RWPE2 (cell line): ENCODE results near the gene ELAC2.

Experiments used
- ATAC-seq: fragments of 200-7000 bp; cut with Tn5 transposase; 3 replicates; pipeline ENCODE4 v1.9.1; 2021; ENCODE audit warnings: low read depth
- DNase-seq: peaks from one replicate; pipeline ENCODE4 v3.0.0-alpha.2; 2020; ENCODE audit warnings: low spot score
- H3K27ac ChIP-seq: fragments of 450-650 bp; 2 replicates; pipeline ENCODE4 v1.5.1; 2017; ENCODE audit warnings: mild to moderate bottlenecking; ENCODE audit not compliant: poor library complexity, severe bottlenecking
- H3K27me3 ChIP-seq: fragments of 250-450 bp; sonication (Bioruptor Pico); 2 replicates; pipeline ENCODE4 v1.5.1; 2021; ENCODE audit warnings: mild to moderate bottlenecking, moderate library complexity; ENCODE audit not compliant: insufficient read depth, poor library complexity, severe bottlenecking
- H3K36me3 ChIP-seq: fragments of 250-450 bp; sonication (Bioruptor Pico); 2 replicates; pipeline ENCODE4 v1.5.1; 2020; ENCODE audit warnings: low read depth, mild to moderate bottlenecking, moderate library complexity
- H3K4me1 ChIP-seq: fragments of 250-450 bp; sonication (Bioruptor Pico); 2 replicates; pipeline ENCODE4 v1.5.1; 2021; ENCODE audit warnings: mild to moderate bottlenecking, moderate library complexity; ENCODE audit not compliant: insufficient read depth, poor library complexity, severe bottlenecking
- H3K4me3 ChIP-seq: fragments of 250-450 bp; sonication (Bioruptor Pico); 2 replicates; pipeline ENCODE4 v1.5.1; 2021; ENCODE audit warnings: mild to moderate bottlenecking, moderate library complexity; ENCODE audit not compliant: severe bottlenecking
- H3K9me3 ChIP-seq: fragments of 250-450 bp; sonication (Bioruptor Pico); 2 replicates; pipeline ENCODE4 v1.5.1; 2021; ENCODE audit warnings: mild to moderate bottlenecking, moderate library complexity; ENCODE audit not compliant: severe bottlenecking
- TF ChIP-seq, protein P1 (sequence below): fragments of 450-650 bp; IDR thresholded peaks from one replicate; pipeline ENCODE4 v1.5.1; 2017; ENCODE audit warnings: mild to moderate bottlenecking, moderate library complexity; ENCODE audit not compliant: poor library complexity, severe bottlenecking

ELAC2 gene

DNA sequence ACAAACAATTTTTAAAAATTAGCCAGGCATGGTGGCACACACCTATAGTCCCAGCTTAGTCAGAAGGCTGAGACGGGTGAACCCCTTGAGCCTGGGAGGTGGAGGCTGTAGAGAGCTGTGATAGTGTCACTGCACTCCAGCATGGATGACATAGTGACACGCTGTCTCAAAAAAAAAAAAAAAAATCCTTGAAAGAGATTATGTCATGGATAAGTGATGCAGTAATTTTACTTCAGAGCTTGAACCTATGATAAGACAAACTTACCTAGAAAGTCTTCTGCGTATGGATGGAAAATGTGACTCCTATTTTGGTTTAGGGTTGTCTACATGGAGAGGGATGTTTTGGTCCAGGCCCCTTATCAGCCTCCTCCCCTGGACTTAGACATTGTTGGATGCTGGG is 51.8 kb downstream of the ELAC2 start:
- Histone ChIP-seq H3K4me1 (no peaks in the 10 kb centered on the region), H3K4me3 (no peak overlapping the region), H3K36me3 (no peaks in the 10 kb centered on the region), H3K9me3 (no peaks in the 10 kb centered on the region), H3K27me3 (no peaks in the 10 kb centered on the region), H3K27ac (no peak overlapping the region)
- TF ChIP-seq, protein P1, sequence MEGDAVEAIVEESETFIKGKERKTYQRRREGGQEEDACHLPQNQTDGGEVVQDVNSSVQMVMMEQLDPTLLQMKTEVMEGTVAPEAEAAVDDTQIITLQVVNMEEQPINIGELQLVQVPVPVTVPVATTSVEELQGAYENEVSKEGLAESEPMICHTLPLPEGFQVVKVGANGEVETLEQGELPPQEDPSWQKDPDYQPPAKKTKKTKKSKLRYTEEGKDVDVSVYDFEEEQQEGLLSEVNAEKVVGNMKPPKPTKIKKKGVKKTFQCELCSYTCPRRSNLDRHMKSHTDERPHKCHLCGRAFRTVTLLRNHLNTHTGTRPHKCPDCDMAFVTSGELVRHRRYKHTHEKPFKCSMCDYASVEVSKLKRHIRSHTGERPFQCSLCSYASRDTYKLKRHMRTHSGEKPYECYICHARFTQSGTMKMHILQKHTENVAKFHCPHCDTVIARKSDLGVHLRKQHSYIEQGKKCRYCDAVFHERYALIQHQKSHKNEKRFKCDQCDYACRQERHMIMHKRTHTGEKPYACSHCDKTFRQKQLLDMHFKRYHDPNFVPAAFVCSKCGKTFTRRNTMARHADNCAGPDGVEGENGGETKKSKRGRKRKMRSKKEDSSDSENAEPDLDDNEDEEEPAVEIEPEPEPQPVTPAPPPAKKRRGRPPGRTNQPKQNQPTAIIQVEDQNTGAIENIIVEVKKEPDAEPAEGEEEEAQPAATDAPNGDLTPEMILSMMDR = no peak
- ATAC-seq (no peak), DNase-seq (no peak)

DNA sequence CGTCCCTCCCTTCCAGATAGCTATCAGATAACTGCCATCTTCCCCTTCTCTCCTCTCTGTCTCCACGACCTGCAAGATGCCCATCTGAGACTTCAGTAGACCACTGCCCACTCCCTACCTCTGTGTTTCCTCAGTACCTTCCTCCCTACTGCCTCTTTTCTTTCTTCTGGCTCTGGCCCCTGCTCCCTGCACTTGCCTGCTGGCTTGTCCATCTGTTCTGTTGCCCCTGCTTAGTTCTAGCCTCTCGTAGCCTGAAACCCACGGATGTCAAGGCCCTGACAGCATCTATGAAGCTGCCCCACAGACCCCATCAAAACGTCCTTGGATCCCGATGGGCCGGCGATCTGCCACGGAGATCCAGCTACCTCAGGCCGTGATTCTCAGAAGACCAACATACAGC is 53.0 kb downstream of the ELAC2 start:
- TF ChIP-seq, protein P1 = no peak
- no peak overlapping the region for H3K27ac ChIP-seq
- H3K27me3 ChIP-seq = no peaks in the 10 kb centered on the region
- H3K4me1 ChIP-seq = no peaks in the 10 kb centered on the region
- DNase-seq (no peak), ATAC-seq (no peak)
- H3K4me3 ChIP-seq = no peak overlapping the region
- H3K36me3 ChIP-seq = no peaks in the 10 kb centered on the region
- no peaks in the 10 kb centered on the region for H3K9me3 ChIP-seq

DNA sequence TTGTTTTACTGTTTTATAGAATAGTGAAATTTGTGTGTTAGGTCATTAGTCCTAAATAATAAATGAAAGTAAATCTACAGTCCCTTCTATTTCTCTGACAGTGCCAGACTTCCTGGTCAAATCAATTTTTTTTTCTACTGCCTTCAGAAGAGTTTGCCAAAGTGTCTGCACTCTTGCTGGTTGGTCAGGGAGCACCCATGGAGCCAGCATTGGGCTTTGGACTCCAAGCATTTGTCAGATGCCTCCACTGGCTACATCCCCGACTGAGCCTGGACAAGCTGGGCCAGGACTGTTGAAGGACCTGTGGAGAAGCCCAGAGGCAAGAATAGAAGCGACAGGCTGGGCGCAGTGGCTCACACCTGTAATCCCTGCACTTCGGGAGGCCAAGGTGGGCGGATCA is 53.7 kb downstream of the ELAC2 start:
- DNase-seq (no peak), ATAC-seq (no peak)
- Histone ChIP-seq H3K4me3 (no peak overlapping the region), H3K36me3 (no peaks in the 10 kb centered on the region), H3K9me3 (no peaks in the 10 kb centered on the region), H3K27ac (no peak overlapping the region), H3K4me1 (no peaks in the 10 kb centered on the region), H3K27me3 (no peaks in the 10 kb centered on the region)
- TF ChIP-seq, protein P1 = no peak

DNA sequence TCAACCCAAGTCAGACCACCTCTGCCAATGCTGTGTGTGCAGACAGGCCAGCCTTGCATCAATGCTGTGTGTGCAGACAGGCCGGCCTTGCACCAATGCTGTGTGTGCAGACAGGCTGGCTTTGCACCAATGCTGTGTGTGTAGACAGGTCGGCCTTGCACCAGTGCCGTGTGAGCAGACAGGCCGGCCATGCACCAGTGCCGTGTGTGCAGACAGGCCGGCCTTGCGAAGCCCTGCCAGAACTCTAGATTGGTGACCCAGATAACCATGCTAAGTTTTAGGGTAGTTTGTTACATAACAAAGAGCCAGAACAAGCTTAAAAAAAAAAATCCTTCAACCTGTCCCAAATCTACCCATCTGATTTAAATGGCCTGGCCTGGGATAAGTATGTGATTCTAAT is 54.3 kb downstream of the ELAC2 start:
- no peak for ATAC-seq

DNA sequence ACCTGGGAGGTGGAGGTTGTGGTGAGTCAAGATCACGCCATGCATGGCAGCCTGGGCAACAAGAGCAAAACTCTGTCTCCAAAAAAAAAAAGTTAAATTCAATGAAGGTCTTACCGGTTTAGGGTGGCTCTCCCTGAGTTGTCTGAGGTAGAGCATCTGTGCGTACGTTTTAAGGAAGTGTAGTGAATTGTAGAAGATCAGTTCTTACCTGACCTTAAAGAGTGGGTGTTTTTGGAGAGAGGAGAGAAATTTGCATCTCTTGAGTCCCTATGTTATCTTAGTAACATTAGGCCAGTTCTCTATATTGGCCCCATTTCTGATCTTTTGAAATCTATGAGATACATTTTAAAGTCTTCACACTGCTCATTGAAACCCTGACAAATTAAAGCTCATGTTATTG is 56.2 kb downstream of the ELAC2 start:
- no peak for ATAC-seq

More for the DNA sequence above, 54.3 kb downstream of the ELAC2 start:
- no peaks in the 10 kb centered on the region for H3K9me3 ChIP-seq
- H3K4me3 ChIP-seq = no peak overlapping the region
- no peaks in the 10 kb centered on the region for H3K4me1 ChIP-seq
- H3K27ac ChIP-seq = no peak overlapping the region
- no peak for DNase-seq
- TF ChIP-seq, protein P1 = no peak
- H3K27me3 ChIP-seq = no peaks in the 10 kb centered on the region
- H3K36me3 ChIP-seq = no peaks in the 10 kb centered on the region

More for the DNA sequence above, 56.2 kb downstream of the ELAC2 start:
- Histone ChIP-seq H3K27ac (no peak overlapping the region), H3K27me3 (no peaks in the 10 kb centered on the region), H3K36me3 (no peaks in the 10 kb centered on the region), H3K4me3 (no peak overlapping the region), H3K4me1 (no peaks in the 10 kb centered on the region), H3K9me3 (no peaks in the 10 kb centered on the region)
- TF ChIP-seq, protein P1 = no peak
- no peak for DNase-seq
